Activated CD8-positive, alpha-beta memory T cell treated with anti-CD3 and anti-CD28 coated beads for 1 hour (primary cell): ENCODE results near the gene SUCNR1.
"Not testable (repeated sequence)": the region's sequence is repeated elsewhere in the genome, so short reads cannot be mapped to it uniquely, and the experiment has no call there.

Source experiments
- DNase-seq, 2 donors: peaks; one replicate each; pipeline ENCODE4 v3.0.0-alpha.2; 2020; ENCODE audit warnings: low read depth in 1 of 2; ENCODE audit errors: extremely low read depth in 1 of 2

SUCNR1 gene

DNA sequence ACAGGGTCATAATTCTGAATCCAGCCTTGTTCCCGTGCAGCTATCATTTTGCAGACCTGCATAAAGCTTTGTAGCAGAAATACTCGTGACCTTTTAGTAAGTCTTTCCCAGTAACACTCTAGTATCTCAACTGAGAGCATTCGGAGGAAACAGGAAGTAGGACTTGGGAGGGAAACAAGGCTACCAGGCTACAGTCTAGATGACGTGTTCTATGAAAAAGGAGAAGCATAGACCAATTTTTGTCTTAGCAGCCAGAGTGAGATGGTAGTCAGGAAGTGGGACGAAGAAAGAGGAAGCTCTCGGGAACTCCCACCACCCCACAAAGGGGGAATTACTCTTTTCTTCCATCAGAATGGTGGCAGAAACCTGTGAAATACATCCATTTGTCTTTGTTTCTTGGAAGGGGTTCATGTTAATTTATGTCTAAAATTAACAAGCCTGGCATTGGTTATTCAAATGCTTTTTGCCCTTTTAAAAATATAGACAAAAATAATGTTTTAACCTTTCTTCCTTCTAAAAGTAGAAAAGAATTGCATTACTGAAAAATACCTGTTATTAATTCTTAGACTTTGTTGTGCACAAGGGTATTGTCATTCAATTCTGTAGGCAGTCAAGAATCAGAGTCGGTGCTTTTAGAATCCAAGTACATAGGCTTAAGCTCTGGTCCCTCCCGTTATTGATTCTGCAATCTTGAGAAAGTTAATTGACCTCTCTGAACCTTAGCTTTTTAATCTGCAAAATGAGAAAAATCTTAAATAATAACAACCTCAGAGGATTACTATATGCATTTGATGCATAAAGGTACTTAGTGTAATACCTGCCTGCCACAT lies 1.6 kb upstream of the SUCNR1 start:
- no peak for DNase-seq

DNA sequence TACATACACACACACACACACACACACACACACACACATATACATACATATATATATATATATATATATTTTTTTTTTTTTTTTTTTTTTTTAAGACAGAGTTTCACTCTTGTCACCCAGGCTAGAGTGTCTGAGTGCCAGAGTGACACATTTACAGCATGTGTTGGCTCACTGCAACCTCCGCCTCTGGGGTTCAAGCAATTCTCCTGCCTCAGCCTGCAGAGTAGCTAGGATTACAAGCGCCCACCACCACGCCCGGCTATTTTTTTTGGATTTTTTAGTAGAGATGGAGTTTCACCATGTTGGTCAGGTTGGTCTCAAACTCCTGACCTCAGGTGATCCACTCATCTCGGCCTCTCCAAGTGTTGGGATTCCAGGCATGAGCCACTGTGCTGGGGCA lies 636 bp downstream of the SUCNR1 start:
- not testable (repeated sequence) for DNase-seq

- no peak for DNase-seq
Measured at GRCh38 chr3:151875759-151876158, 2.3 kb downstream of the SUCNR1 start.

DNA sequence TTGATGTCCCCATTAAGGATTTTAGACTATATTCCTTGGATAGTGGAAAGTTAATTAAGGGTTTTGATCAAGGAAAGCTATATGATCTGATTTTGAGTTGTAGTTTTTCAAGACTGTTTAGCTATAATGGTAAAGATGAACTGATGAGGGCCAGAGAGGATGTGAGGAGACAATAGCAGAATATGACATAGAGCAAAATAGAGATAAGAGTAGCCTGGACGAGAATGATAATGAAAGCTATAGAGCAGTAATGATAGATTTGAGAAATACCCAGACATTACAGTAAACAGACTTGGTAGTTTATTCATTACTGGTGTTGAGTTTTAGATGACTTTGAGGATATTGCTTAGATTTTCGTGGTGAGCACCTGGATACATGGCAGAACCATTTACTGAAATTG lies 3.8 kb downstream of the SUCNR1 start:
- no peak for DNase-seq

DNA sequence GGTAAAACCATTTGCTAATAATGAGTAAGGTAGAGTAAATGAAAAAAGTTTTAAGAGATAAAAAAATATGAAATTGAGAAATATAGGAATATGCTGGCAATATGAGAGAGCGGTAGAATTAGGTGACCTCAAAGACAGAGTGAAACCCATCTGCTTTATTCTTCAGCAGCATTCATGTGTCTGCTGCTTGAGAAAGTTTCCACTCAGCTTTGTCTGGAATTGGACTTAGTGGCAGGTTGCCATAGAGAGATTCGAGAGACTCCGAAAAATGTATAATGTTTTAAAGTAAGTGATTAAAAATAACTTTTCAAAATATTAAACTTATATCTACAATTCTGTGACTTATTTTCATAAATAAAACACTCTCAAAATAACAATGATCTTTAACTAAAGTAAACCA lies 5.0 kb downstream of the SUCNR1 start:
- DNase-seq: no peak

GRCh38 chr3:151879037-151879436 lies 5.6 kb downstream of the SUCNR1 start:
- no peak for DNase-seq

GRCh38 chr3:151879679-151880415 lies 6.4 kb downstream of the SUCNR1 start:
- DNase-seq: no peak

DNA sequence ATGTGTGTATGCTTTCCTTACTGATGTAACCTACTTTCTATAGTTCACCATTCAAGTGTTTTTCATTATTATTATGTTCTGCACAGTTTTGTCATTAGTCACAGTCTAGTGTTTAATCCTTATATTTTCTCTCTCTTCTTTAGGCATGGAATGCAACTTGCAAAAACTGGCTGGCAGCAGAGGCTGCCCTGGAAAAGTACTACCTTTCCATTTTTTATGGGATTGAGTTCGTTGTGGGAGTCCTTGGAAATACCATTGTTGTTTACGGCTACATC lies 6.9 kb downstream of the SUCNR1 start:
- DNase-seq: no peak

DNA sequence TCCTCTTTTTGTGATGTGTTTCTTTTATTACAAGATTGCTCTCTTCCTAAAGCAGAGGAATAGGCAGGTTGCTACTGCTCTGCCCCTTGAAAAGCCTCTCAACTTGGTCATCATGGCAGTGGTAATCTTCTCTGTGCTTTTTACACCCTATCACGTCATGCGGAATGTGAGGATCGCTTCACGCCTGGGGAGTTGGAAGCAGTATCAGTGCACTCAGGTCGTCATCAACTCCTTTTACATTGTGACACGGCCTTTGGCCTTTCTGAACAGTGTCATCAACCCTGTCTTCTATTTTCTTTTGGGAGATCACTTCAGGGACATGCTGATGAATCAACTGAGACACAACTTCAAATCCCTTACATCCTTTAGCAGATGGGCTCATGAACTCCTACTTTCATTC lies 7.7 kb downstream of the SUCNR1 start:
- no peak for DNase-seq

- DNase-seq: not testable (repeated sequence)
Measured at GRCh38 chr3:151885397-151885796, 12.0 kb downstream of the SUCNR1 start.

DNA sequence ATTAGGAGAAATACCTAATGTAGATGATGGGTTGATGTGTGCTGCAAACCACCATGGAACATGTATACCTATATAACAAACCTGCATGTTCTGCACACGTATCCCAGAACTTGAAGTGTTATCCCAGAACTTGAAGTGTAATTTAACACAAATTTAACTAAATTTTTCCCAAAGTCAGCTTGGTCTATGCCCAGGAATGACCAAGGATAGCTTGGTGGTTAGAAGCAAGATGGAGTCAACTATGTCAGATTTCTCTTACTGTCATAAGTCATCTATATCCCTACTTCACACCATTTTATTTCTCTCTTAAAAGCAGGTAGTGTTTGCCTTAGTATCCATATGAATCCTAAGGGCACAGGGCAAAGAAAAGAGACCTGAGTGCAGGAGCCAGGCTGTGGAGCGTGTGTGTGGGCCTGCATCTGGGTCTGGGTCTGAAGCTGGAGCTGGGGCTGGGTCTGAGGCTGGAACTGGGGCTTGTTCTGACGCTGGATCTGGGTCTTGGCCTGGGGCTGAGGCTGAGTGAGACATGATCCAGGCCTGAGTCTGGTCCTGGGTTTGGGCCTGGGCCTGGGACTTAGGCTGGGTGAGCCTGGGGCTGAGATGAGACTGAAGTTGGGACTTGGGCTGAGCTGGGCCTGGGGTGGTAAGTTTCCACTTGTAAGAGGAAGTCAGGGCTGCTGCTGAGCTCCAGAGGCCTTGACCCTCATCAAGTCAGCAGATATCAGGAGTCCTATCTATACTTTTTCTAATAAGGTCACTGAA lies 14.2 kb downstream of the SUCNR1 start:
- not testable (repeated sequence) for DNase-seq

- no peak for DNase-seq
Measured at GRCh38 chr3:151890721-151891141, 17.3 kb downstream of the SUCNR1 start.

DNA sequence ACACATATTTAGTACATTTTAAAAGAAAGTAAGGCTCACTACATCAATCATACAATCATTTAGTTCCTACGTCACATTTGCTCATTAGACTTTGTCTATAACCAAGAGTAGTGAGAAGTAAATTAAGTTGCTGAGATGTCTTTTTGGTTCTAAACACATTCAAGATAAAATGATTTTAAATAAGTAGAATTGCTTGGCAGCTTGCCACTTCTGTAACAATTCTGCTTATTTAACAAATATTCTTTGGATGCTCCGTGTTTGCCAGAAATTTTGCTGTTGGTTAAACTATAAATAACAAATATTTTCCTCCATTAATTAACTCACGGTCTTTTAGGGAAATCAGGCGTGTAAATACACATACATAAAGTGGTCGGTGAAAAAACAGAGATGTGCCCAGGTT lies 18.3 kb downstream of the SUCNR1 start:
- DNase-seq: no peak

DNA sequence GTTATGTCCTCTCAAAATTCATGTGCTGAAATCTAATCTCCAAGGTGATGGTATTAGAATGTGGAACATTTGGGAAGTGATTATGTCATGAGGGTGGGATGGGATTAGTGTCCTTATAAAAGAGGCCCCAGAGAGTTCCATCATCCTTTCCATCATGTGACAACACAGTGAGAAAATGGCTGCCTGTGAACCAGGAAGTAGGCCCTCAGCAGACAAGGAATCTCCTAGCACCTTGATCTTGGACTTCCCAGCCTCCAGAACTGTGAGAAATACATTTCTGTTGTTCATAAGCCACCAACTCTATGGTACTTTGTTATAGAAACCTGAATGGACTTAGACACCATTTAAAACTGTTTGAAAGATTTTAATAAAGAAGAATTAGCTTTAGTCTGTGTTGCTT lies 20.8 kb downstream of the SUCNR1 start:
- DNase-seq: no peak

GRCh38 chr3:151895478-151896241 lies 22.2 kb downstream of the SUCNR1 start:
- no peak for DNase-seq

DNA sequence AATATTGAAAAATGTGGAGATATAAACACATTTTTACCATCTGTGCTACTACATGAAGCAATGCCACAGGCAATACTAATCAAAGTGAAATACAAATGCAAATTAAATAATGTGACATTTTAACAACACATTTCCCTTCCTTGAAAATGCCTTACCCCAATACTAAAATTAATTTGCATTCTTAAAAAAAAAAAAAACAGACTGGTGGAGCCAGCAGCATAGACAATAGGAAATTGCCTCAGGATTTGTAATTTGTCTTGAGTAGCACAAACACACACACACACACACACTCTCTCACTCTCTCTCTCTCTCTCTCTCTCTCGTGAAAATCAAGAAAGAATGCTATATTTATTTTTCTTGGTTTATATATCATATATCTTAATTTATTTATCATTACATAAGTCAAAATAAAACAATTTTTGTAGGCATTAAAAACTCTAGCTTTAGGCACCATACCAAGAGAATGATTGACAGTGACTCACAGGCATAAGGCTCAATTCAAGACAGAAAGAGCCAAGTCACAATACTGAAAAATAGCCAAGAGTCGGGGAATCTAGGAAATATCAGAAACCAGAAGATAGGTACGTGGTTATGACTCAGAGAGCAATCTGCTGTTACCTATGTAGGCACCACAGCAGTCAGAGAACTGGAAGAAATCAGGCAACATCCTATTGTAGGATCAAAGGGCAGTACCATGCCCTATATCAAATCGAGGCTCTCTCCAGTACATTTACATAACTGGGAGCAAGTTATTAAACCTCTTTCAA lies 23.0 kb downstream of the SUCNR1 start:
- no peak for DNase-seq

- DNase-seq: not testable (repeated sequence)
Measured at GRCh38 chr3:151898121-151898520, 24.7 kb downstream of the SUCNR1 start.

DNA sequence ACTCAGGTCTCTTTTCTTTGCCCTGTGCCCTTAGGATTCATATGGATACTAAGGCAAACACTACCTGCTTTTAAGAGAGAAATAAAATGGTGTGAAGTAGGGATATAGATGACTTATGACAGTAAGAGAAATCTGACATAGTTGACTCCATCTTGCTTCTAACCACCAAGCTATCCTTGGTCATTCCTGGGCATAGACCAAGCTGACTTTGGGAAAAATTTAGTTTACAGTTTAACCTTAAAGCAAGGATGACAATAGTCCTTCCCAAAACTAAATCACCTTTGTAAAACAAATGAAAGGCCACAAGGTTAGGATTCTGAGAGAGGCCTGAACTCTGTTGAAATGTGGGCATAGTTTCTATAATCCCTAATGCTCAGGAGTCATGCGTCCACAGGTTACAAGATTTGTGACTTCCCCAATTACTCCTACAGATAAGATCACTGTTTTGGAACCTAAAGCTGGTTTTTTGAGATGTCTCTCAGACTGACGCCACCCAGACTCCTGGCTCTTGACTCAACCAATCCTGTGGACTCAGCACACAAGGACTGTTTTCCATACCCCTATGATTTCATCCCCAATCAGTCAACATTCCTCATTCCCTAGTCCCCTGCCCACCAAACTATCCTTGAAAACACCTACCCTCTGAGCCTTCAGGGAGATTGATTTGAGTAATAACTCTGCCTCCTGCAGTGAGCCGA lies 25.3 kb downstream of the SUCNR1 start:
- DNase-seq: not testable (repeated sequence)

- no peak for DNase-seq
Measured at GRCh38 chr3:151899996-151900395, 26.6 kb downstream of the SUCNR1 start.

GRCh38 chr3:151900460-151900859 lies 27.0 kb downstream of the SUCNR1 start:
- no peak for DNase-seq
